ENCODE data around the gene TRPM3. TPM values are rescaled to one million over a fixed set of nuclear protein-coding genes. Genes with fewer than 3 reads are reported as not detected.
A peak's percentile ranks its signal among the peaks of the same experiment; 100 is the strongest.

Gene TRPM3
- total RNA-seq, 4 donors from 2014 or later = 2.4 to 11.1 (median 5.6) TPM

DNA sequence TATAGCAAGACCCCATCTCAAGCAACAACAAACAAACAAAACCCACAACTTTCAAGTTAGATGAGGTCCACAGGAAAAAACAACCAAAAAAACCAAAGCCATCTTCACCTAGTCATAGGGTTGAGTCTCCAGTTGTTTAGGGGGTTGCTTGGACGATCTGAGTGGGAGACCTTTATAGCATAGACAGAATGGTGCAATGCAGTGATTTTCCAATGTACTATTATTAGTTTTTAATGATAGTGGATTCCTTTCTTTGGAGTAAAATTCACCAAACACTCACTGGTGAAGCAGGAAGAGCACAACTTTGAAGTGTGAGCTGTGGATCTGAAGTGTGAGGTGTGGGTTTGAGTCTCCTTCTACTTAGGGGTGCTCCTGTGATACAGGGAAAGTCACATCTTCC, 640.0 kb downstream of the TRPM3 start:
- Histone ChIP-seq H3K27ac (peak overlapping the region; percentile 90 to 97 (median 96)), H3K27me3 (no peaks in the 10 kb centered on the region), H3K36me3 (no peaks in the 10 kb centered on the region), H3K4me1 (peaks cover 53 to 66% of the 10 kb centered on the region in 2 donors), H3K9me3 (no peaks in the 10 kb centered on the region), H3K4me3 (replicated peaks in 1 of 3) (no peak overlapping the region)
- DNase-seq = no peak
- intact Hi-C loops (cut with DNase I) = no loop called here
- TF ChIP-seq, protein P1, sequence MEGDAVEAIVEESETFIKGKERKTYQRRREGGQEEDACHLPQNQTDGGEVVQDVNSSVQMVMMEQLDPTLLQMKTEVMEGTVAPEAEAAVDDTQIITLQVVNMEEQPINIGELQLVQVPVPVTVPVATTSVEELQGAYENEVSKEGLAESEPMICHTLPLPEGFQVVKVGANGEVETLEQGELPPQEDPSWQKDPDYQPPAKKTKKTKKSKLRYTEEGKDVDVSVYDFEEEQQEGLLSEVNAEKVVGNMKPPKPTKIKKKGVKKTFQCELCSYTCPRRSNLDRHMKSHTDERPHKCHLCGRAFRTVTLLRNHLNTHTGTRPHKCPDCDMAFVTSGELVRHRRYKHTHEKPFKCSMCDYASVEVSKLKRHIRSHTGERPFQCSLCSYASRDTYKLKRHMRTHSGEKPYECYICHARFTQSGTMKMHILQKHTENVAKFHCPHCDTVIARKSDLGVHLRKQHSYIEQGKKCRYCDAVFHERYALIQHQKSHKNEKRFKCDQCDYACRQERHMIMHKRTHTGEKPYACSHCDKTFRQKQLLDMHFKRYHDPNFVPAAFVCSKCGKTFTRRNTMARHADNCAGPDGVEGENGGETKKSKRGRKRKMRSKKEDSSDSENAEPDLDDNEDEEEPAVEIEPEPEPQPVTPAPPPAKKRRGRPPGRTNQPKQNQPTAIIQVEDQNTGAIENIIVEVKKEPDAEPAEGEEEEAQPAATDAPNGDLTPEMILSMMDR (IDR thresholded peaks at IDR 0.05) = no peak
- TF ChIP-seq POLR2A (IDR thresholded peaks at IDR 0.05) = no peak
- WGBS, 2 donors = 92 to 96% methylated on average over 1 of the region's 1 CpG

DNA sequence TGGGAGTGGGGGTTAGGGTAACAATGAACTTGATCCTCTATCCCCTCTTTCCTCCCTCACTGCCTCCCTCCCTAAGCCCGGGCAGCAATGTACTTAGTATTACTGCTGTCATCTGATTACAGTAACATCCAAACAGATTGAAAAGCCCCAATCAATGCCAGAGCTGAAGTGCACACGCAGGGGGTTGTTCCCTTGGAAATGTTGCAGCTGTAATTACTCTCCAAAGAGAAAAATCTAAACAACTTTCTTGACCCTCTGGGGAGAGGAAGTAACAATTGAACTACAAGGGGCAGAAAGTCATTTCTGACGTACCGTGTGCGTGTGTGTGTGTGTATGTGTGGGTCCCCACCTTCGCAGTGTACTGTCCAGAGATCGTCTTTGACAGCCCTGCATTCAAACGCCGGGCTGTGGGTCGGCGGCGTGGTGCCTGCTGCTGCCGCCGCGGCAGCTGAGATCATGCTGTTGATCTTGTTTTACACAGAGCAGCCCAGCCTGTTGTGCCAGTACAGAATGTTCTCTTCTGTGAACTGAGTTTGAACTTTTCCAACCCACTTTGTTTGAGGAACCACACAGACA, 640.9 kb downstream of the TRPM3 start:
- TF ChIP-seq, protein P1 (IDR thresholded peaks at IDR 0.05) = no peak
- peak in 1 of 2 donors; percentile 88 for TF ChIP-seq POLR2A (IDR thresholded peaks at IDR 0.05)
- Histone ChIP-seq H3K4me1 (peaks cover 52 to 66% of the 10 kb centered on the region in 2 donors), H3K4me3 (replicated peaks in 1 of 3) (peak overlapping the region in 1 of 3 donors; percentile 8), H3K9me3 (no peaks in the 10 kb centered on the region), H3K27ac (peak overlapping the region; percentile 90 to 97 (median 96)), H3K27me3 (no peaks in the 10 kb centered on the region), H3K36me3 (no peaks in the 10 kb centered on the region)
- intact Hi-C loops (cut with DNase I) = no loop called here
- WGBS, 2 donors = 0 to 1% methylated on average over 15 of the region's 15 CpGs
- peak; percentile 91 to 93 for DNase-seq

DNA sequence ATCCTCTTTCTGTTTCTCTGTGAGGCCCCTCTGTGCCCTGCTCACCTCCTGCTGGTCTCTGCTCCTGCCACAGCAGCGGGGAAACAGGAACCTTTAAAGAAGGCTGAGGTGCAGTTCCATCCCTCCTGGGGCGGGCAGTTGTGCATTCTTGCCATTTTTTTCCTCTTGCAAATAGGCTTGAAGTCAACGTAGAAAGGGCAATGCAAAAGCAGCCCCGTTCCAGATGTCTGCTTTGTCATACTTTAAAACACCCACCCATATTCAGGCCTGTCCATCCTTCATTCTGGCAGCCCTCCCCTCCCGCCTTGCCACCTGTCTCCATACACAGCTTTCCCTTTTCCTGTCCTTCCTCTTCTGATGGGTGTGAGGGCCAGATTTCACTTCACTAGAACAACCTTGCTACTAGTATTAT, 641.5 kb downstream of the TRPM3 start:
- peak overlapping the region in 1 of 3 donors; percentile 8 for H3K4me3 ChIP-seq (replicated peaks in 1 of 3)
- H3K27ac ChIP-seq = peak overlapping the region; percentile 90 to 97 (median 96)
- no peaks in the 10 kb centered on the region for H3K36me3 ChIP-seq
- no peaks in the 10 kb centered on the region for H3K27me3 ChIP-seq
- H3K9me3 ChIP-seq = no peaks in the 10 kb centered on the region
- peak; percentile 60 to 63 for DNase-seq
- WGBS, 2 donors = 41 to 60% methylated on average over 5 of the region's 5 CpGs
- H3K4me1 ChIP-seq = peaks cover 58 to 70% of the 10 kb centered on the region in 2 donors
- peak in 1 of 2 donors; percentile 42 for TF ChIP-seq POLR2A (IDR thresholded peaks at IDR 0.05)
- TF ChIP-seq, protein P1 (IDR thresholded peaks at IDR 0.05) = no peak
- intact Hi-C loops (cut with DNase I) = no loop called here

MicroRNAs within 50 kb of the gene (microRNA counts, 767-probe panel; counts per million panel counts)
- 3,356 to 6,204 counts per million in 2 donors for microRNA hsa-miR-204-5p

Small RNA genes within 50 kb of the gene (microRNA-seq; reads per million reads assigned to microRNA genes)
- gene MIR204 = 238 reads per million, percentile 62 among the genes with 10 or more reads in this experiment

Small RNA genes within 50 kb of the gene (small RNA-seq; reads per million reads assigned to genes)
- gene MIR204 = 55.6 reads per million, percentile 96 among the genes with 10 or more reads in this experiment
- not detected for gene RN7SL726P
